ENCODE data around the gene EP400. TPM values are rescaled to one million over a fixed set of nuclear protein-coding genes. Genes with fewer than 3 reads are reported as not detected.
"Not testable (repeated sequence)": the region's sequence is repeated elsewhere in the genome, so short reads cannot be mapped to it uniquely, and the experiment has no call there.

Gene EP400
- total RNA-seq, 1 experiment from 2014 or later, result 61.7 TPM

GRCh38 chr12:132102297-132102696, 152.6 kb downstream of the EP400 start:
- H2AFZ ChIP-seq (ENCODE audit: low read length), result no peak overlapping the region
- no peak overlapping the region for H3K23ac ChIP-seq (ENCODE audit: insufficient read length, low read depth, low read length)
- H3K27me3 ChIP-seq (ENCODE audit: insufficient read depth, low read length), result no peaks in the 10 kb centered on the region
- Mint-ChIP-seq H3K4me1 (peaks cover 10 to 11% of the 10 kb centered on the region in 2 experiments), H3K4me3 (no peak overlapping the region), H3K36me3 (ENCODE audit: insufficient read depth in 1 of 3, low read depth in 3 of 3) (peaks cover 8 to 40% (median 22%) of the 10 kb centered on the region in 3 experiments; a peak in 6 of 7 replicates), H3K9me3 (no peaks in the 10 kb centered on the region), H3K27me3 (ENCODE audit: low read depth) (no peaks in the 10 kb centered on the region), H3K27ac (0 out of 7 replicates have a peak overlapping the region, but pooled peaks of 1 of the 3 experiments have one; percentile 51)
- no peak for TF ChIP-seq CTCF (conservative IDR thresholded peaks at IDR 0.05)
- no peak overlapping the region for H3K4ac ChIP-seq (ENCODE audit: low read depth, low read length)
- no peaks in the 10 kb centered on the region for H3K79me2 ChIP-seq (ENCODE audit: insufficient read depth, low read length)
- DNase-seq, result no peak
- no peak overlapping the region for H2AK5ac ChIP-seq (ENCODE audit: insufficient read length, low read length)
- no peaks in the 10 kb centered on the region for H3K9me3 ChIP-seq (ENCODE audit: control insufficient read depth, low read depth, low read length)
- H3K4me2 ChIP-seq (ENCODE audit: insufficient read depth, insufficient read length, low read length), result no peak overlapping the region
- no peaks in the 10 kb centered on the region for H3K23me2 ChIP-seq (ENCODE audit: insufficient read length, low read depth, low read length, poor library complexity, severe bottlenecking)
- no peak overlapping the region for H3K27ac ChIP-seq (ENCODE audit: insufficient read length, low read depth, low read length)
- no peak overlapping the region for H4K8ac ChIP-seq (replicated peaks; ENCODE audit: insufficient read length, low read depth, low read length)
- H2BK12ac ChIP-seq (ENCODE audit: insufficient read length, low read depth, low read length), result no peak overlapping the region
- H3K14ac ChIP-seq (ENCODE audit: insufficient read depth, low read length), result no peak overlapping the region
- H4K91ac ChIP-seq (ENCODE audit: insufficient read length, low read depth, low read length), result no peak overlapping the region
- no peaks in the 10 kb centered on the region for H4K20me1 ChIP-seq (ENCODE audit: control insufficient read depth, insufficient read depth, insufficient read length)
- no peak overlapping the region for H2BK5ac ChIP-seq (ENCODE audit: insufficient read length, low read length)
- H3K4me1 ChIP-seq (ENCODE audit: insufficient read depth, low read length), result no peaks in the 10 kb centered on the region; the same call in 1 of the 2 replicates
- no peak overlapping the region for H3T11ph ChIP-seq (ENCODE audit: low read length)
- no CpG with 5 or more reads among the region's 9 CpGs for WGBS (ENCODE audit: extremely low coverage, insufficient read length, low lambda C conversion rate)
- no peak overlapping the region for H3K9ac ChIP-seq (ENCODE audit: extremely low read depth, insufficient read length, low read length)
- no peak overlapping the region for H3K56ac ChIP-seq (ENCODE audit: insufficient read length, low read depth, low read length)
- H2BK120ac ChIP-seq (ENCODE audit: low read depth, low read length, poor library complexity, severe bottlenecking), result no peak overlapping the region
- no peak overlapping the region for H2BK15ac ChIP-seq (ENCODE audit: low read depth, low read length)
- H3K79me1 ChIP-seq (ENCODE audit: insufficient read depth, low read depth, low read length, poor library complexity, severe bottlenecking), result no peaks in the 10 kb centered on the region
- no peak overlapping the region for H3K18ac ChIP-seq (ENCODE audit: insufficient read length, low read depth, low read length)
- H4K5ac ChIP-seq (ENCODE audit: insufficient read length, low read depth, low read length), result no peak overlapping the region
- H2BK20ac ChIP-seq (ENCODE audit: low read depth, low read length, poor library complexity, severe bottlenecking), result no peak overlapping the region

GRCh38 chr12:132103072-132103471, 153.3 kb downstream of the EP400 start:
- not testable (repeated sequence) for H3K4me3 Mint-ChIP-seq; H3K18ac ChIP-seq (ENCODE audit: insufficient read length, low read depth, low read length); H2BK120ac ChIP-seq (ENCODE audit: low read depth, low read length, poor library complexity, severe bottlenecking); H3K4me2 ChIP-seq (ENCODE audit: insufficient read depth, insufficient read length, low read length); H3K56ac ChIP-seq (ENCODE audit: insufficient read length, low read depth, low read length); H3K27me3 ChIP-seq (ENCODE audit: insufficient read depth, low read length); H4K20me1 ChIP-seq (ENCODE audit: control insufficient read depth, insufficient read depth, insufficient read length); H3K9ac ChIP-seq (ENCODE audit: extremely low read depth, insufficient read length, low read length); H3K79me2 ChIP-seq (ENCODE audit: insufficient read depth, low read length); H3K4ac ChIP-seq (ENCODE audit: low read depth, low read length); H4K8ac ChIP-seq (replicated peaks; ENCODE audit: insufficient read length, low read depth, low read length); H2BK12ac ChIP-seq (ENCODE audit: insufficient read length, low read depth, low read length); H3K27me3 Mint-ChIP-seq (ENCODE audit: low read depth); H3K27ac ChIP-seq (ENCODE audit: insufficient read length, low read depth, low read length); H3K9me3 ChIP-seq (ENCODE audit: control insufficient read depth, low read depth, low read length); DNase-seq; H2BK20ac ChIP-seq (ENCODE audit: low read depth, low read length, poor library complexity, severe bottlenecking); H3K79me1 ChIP-seq (ENCODE audit: insufficient read depth, low read depth, low read length, poor library complexity, severe bottlenecking); H3K14ac ChIP-seq (ENCODE audit: insufficient read depth, low read length); H2BK15ac ChIP-seq (ENCODE audit: low read depth, low read length); H3K4me1 ChIP-seq (ENCODE audit: insufficient read depth, low read length); H2BK5ac ChIP-seq (ENCODE audit: insufficient read length, low read length); H3T11ph ChIP-seq (ENCODE audit: low read length); H4K5ac ChIP-seq (ENCODE audit: insufficient read length, low read depth, low read length); H3K9me3 Mint-ChIP-seq; H3K23ac ChIP-seq (ENCODE audit: insufficient read length, low read depth, low read length); H3K23me2 ChIP-seq (ENCODE audit: insufficient read length, low read depth, low read length, poor library complexity, severe bottlenecking); H2AK5ac ChIP-seq (ENCODE audit: insufficient read length, low read length); H4K91ac ChIP-seq (ENCODE audit: insufficient read length, low read depth, low read length); H2AFZ ChIP-seq (ENCODE audit: low read length)
- peaks cover 11 to 14% of the 10 kb centered on the region in 2 experiments for H3K4me1 Mint-ChIP-seq
- peaks cover 8 to 35% (median 18%) of the 10 kb centered on the region in 3 experiments; a peak in 6 of 7 replicates for H3K36me3 Mint-ChIP-seq (ENCODE audit: insufficient read depth in 1 of 3, low read depth in 3 of 3)
- no CpG with 5 or more reads among the region's 14 CpGs for WGBS (ENCODE audit: extremely low coverage, insufficient read length, low lambda C conversion rate)
- H3K27ac Mint-ChIP-seq, result peak overlapping the region in 2 of 3 experiments; percentile 42 to 95; a peak in 6 of 7 replicates
